Natural killer cell (primary cell): ENCODE measurements around the gene PAF1. TPM values are rescaled to one million over a fixed set of nuclear protein-coding genes. Genes with fewer than 3 reads are reported as not detected.
A peak's percentile ranks its signal among the peaks of the same experiment; 100 is the strongest.
"Not testable (repeated sequence)": the region's sequence is repeated elsewhere in the genome, so short reads cannot be mapped to it uniquely, and the experiment has no call there.

Experiments used
- ATAC-seq, 3 donors: fragments of 150-1000 bp in 2 of 3; fragments of 200-7000 bp in 1 of 3; cut with Tn5 transposase; 1 replicate in 1 of 3; 2 replicates in 2 of 3; pipeline ENCODE4 v1.10.0; 2021; ENCODE audit warnings: mild to moderate bottlenecking in 2 of 3, moderate library complexity in 2 of 3
- DNase-seq, 2 donors: peaks; one replicate each; pipeline versions ENCODE4 v3.0.0 to v3.0.0-alpha.2; 2013 to 2021; ENCODE audit warnings: mixed read lengths in 1 of 2
- H3K27ac ChIP-seq: one replicate; pipeline ENCODE4 v1.5.1; 2013; ENCODE audit warnings: mild to moderate bottlenecking, low read length
- H3K27me3 ChIP-seq: one replicate; pipeline ENCODE4 v1.6.1; 2013; ENCODE audit warnings: low read length; ENCODE audit not compliant: control insufficient read depth, insufficient read depth
- H3K36me3 ChIP-seq: one replicate; pipeline ENCODE4 v1.6.1; 2013; ENCODE audit warnings: low read length; ENCODE audit not compliant: control insufficient read depth, insufficient read depth
- H3K4me1 ChIP-seq: one replicate; pipeline ENCODE4 v1.6.1; 2013; ENCODE audit warnings: low read length; ENCODE audit not compliant: control insufficient read depth, insufficient read depth
- H3K4me3 ChIP-seq: one replicate; pipeline ENCODE4 v1.5.1; 2013; ENCODE audit warnings: low read length
- H3K9me3 ChIP-seq: one replicate; pipeline ENCODE4 v1.6.1; 2013; ENCODE audit warnings: low read length; ENCODE audit not compliant: control insufficient read depth, insufficient read depth
- H3K27ac Mint-ChIP-seq, 2 donors: one replicate each; pipeline ENCODE4 v1.8.0; 2022; ENCODE audit warnings: mild to moderate bottlenecking in 2 of 2, mixed read lengths in 2 of 2, moderate library complexity in 1 of 2
- H3K27me3 Mint-ChIP-seq, 2 donors: one replicate each; pipeline ENCODE4 v1.8.0; 2022; ENCODE audit warnings: low read depth in 2 of 2, mixed read lengths in 2 of 2
- H3K36me3 Mint-ChIP-seq: one replicate; pipeline ENCODE4 v1.8.0; 2022; ENCODE audit warnings: mixed read lengths
- H3K4me1 Mint-ChIP-seq, 2 donors: one replicate each; pipeline ENCODE4 v1.8.0; 2022; ENCODE audit warnings: mixed read lengths in 2 of 2
- H3K4me3 Mint-ChIP-seq: one replicate; pipeline ENCODE4 v1.8.0; 2022; ENCODE audit warnings: mild to moderate bottlenecking, moderate library complexity, mixed read lengths
- H3K9me3 Mint-ChIP-seq, 2 donors: one replicate each; pipeline ENCODE4 v1.8.0; 2022; ENCODE audit warnings: mixed read lengths in 2 of 2
- CTCF ChIP-seq: fragments of 200-600 bp; IDR thresholded peaks from one replicate; pipeline ENCODE4 v1.8.0; 2022; ENCODE audit warnings: antibody characterized with exemption
- WGBS: methylation state at CpG from one replicate; pipeline ENCODE4 v1.1.7; 2013; ENCODE audit warnings: missing lambda C conversion rate; ENCODE audit not compliant: insufficient coverage; 5-methylcytosine and 5-hydroxymethylcytosine counted together
- intact Hi-C: fragments of 100-400 bp; cut with micrococcal nuclease; formaldehyde crosslinking; loops from one replicate; pipeline ENCODE4 v1.14.2; 2022
- total RNA-seq, 4 donors: library from RNA; stranded (reverse); fragments of 120-200 nt in 1 of 4; gene quantifications; one replicate each; pipeline versions ENCODE4 v1.2.3 to v1.2.4, GENCODE V29; 2013 to 2022

The PAF1 gene
- total RNA-seq, 3 donors from 2014 or later (not counting 1 experiment from before 2014, with no cell fraction given), result 54.3 to 80.9 (median 68.3) TPM

- Mint-ChIP-seq H3K27me3 (no peaks in the 10 kb centered on the region), H3K4me1 (peaks cover 0 to 7% of the 10 kb centered on the region in 2 donors), H3K27ac (no peak overlapping the region), H3K4me3 (no peak overlapping the region), H3K36me3 (peaks cover 15% of the 10 kb centered on the region), H3K9me3 (no peaks in the 10 kb centered on the region)
- TF ChIP-seq CTCF, result no peak
- WGBS, result 98% methylated on average over 14 of the region's 14 CpGs
- Histone ChIP-seq H3K27me3 (no peaks in the 10 kb centered on the region), H3K4me1 (no peaks in the 10 kb centered on the region), H3K36me3 (peaks cover 81% of the 10 kb centered on the region), H3K9me3 (no peaks in the 10 kb centered on the region), H3K27ac (no peak overlapping the region), H3K4me3 (no peak overlapping the region)
- intact Hi-C loops, result no loop called here
- ATAC-seq (no peak), DNase-seq (no peak)
Observed at GRCh38 chr19:39379865-39380396, 11.0 kb downstream of the PAF1 start.

- H3K9me3 ChIP-seq, H3K9me3 Mint-ChIP-seq, ATAC-seq, H3K27me3 ChIP-seq, DNase-seq, H3K4me3 ChIP-seq, H3K4me1 ChIP-seq, H3K27ac ChIP-seq, intact Hi-C loops, H3K4me3 Mint-ChIP-seq, H3K4me1 Mint-ChIP-seq, H3K27me3 Mint-ChIP-seq: not testable (repeated sequence)
- Mint-ChIP-seq H3K27ac (peak overlapping the region in 1 of 2 donors; percentile 18), H3K36me3 (peaks cover 15% of the 10 kb centered on the region)
- WGBS, result 100% methylated on average over 4 of the region's 4 CpGs
- peaks cover 82% of the 10 kb centered on the region for H3K36me3 ChIP-seq
Observed at GRCh38 chr19:39379366-39379765, 11.5 kb downstream of the PAF1 start.

GRCh38 chr19:39377373-39378362 lies 13.2 kb downstream of the PAF1 start:
- no peak for TF ChIP-seq CTCF
- H3K4me3 Mint-ChIP-seq, result no peak overlapping the region
- H3K9me3 ChIP-seq, result no peaks in the 10 kb centered on the region
- no peaks in the 10 kb centered on the region for H3K9me3 Mint-ChIP-seq
- DNase-seq, result no peak
- intact Hi-C loops, result no loop called here
- H3K4me1 ChIP-seq, result no peaks in the 10 kb centered on the region
- no peaks in the 10 kb centered on the region for H3K27me3 ChIP-seq
- peaks cover 15% of the 10 kb centered on the region for H3K36me3 Mint-ChIP-seq
- no peak overlapping the region for H3K27ac ChIP-seq
- H3K4me3 ChIP-seq, result no peak overlapping the region
- H3K4me1 Mint-ChIP-seq, result peaks cover 0 to 6% of the 10 kb centered on the region in 2 donors
- H3K36me3 ChIP-seq, result peaks cover 71% of the 10 kb centered on the region
- no peak overlapping the region for H3K27ac Mint-ChIP-seq
- 96% methylated on average over 18 of the region's 18 CpGs for WGBS
- ATAC-seq, result no peak
- H3K27me3 Mint-ChIP-seq, result no peaks in the 10 kb centered on the region

- H3K9me3 ChIP-seq, result no peaks in the 10 kb centered on the region
- Mint-ChIP-seq H3K27me3 (no peaks in the 10 kb centered on the region), H3K36me3 (peaks cover 9% of the 10 kb centered on the region), H3K9me3 (no peaks in the 10 kb centered on the region), H3K4me1 (peaks cover 0 to under 1% of the 10 kb centered on the region in 2 donors), H3K27ac (no peak overlapping the region), H3K4me3 (no peak overlapping the region)
- DNase-seq (no peak), ATAC-seq (no peak)
- H3K27ac ChIP-seq, result no peak overlapping the region
- no peaks in the 10 kb centered on the region for H3K4me1 ChIP-seq
- H3K36me3 ChIP-seq, result peaks cover 68% of the 10 kb centered on the region
- TF ChIP-seq CTCF, result no peak
- H3K27me3 ChIP-seq, result no peaks in the 10 kb centered on the region
- H3K4me3 ChIP-seq, result no peak overlapping the region
- intact Hi-C loops, result no loop called here
Observed at GRCh38 chr19:39375929-39376328, 15.0 kb downstream of the PAF1 start.
